ENCODE data around the gene TCF15.

GRCh38 chr20:609371-609964 lies 641 bp downstream of the TCF15 start:
- TF ChIP-seq CTCF (IDR thresholded peaks at IDR 0.05; ENCODE audit: insufficient read depth, low read depth, low read length) (no peak), EZH2 (IDR thresholded peaks at IDR 0.05; ENCODE audit: insufficient read depth, low read length) (peak; percentile 83)

Data from astrocyte (in vitro differentiated cells and primary cell).